ENCODE measurements around the gene FIBP.

DNA sequence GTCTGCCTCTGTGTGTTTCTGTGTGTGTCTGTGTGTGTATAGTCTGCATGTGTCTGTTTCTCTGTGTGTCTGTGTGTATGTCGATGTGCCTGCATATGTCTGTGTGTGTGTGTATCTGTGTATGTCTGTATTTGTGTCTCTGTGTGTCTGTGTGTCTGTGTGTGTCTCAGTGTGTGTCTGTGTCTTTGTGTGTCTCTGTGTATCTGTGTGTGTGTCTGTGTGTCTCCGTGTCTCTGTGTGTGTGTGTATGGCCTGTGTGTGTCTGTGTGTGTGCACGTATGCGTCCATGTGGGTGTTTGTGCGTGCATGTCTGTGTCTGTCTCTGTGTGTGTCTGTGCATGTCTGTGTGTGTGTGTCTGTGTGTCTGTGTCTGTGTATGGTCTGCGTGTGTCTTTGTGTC, 54.1 kb downstream of the FIBP start:
- TF ChIP-seq, protein P1, sequence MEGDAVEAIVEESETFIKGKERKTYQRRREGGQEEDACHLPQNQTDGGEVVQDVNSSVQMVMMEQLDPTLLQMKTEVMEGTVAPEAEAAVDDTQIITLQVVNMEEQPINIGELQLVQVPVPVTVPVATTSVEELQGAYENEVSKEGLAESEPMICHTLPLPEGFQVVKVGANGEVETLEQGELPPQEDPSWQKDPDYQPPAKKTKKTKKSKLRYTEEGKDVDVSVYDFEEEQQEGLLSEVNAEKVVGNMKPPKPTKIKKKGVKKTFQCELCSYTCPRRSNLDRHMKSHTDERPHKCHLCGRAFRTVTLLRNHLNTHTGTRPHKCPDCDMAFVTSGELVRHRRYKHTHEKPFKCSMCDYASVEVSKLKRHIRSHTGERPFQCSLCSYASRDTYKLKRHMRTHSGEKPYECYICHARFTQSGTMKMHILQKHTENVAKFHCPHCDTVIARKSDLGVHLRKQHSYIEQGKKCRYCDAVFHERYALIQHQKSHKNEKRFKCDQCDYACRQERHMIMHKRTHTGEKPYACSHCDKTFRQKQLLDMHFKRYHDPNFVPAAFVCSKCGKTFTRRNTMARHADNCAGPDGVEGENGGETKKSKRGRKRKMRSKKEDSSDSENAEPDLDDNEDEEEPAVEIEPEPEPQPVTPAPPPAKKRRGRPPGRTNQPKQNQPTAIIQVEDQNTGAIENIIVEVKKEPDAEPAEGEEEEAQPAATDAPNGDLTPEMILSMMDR (IDR thresholded peaks at IDR 0.05; ENCODE audit: borderline replicate concordance, extremely low read depth, low read length, poor library complexity, severe bottlenecking), result no peak
- TF ChIP-seq EZH2 (IDR thresholded peaks at IDR 0.05; ENCODE audit: borderline replicate concordance, low read depth, low read length, severe bottlenecking), result no peak
